Neural cell (in vitro differentiated cells): ENCODE results near the gene WFIKKN2. TPM values are rescaled to one million over a fixed set of nuclear protein-coding genes. Genes with fewer than 3 reads are reported as not detected.

Experiments
- H2AFZ ChIP-seq: fragments of 200-600, 300-800 bp; sonication (generic), shearing (Covaris generic); 2 replicates; pipeline ENCODE4 v1.6.0; 2014; ENCODE audit warnings: low read depth, mild to moderate bottlenecking, antibody characterized with exemption, low read length, moderate library complexity
- H3F3A ChIP-seq: fragments of 200-600 bp; shearing (Covaris generic); 2 replicates; pipeline ENCODE4 v1.6.1; 2016; ENCODE audit warnings: mild to moderate bottlenecking, moderate library complexity, mixed read lengths, antibody characterized with exemption, low read length; ENCODE audit not compliant: insufficient read depth, poor library complexity, severe bottlenecking
- H3K27ac ChIP-seq: fragments of 200-600, 300-800 bp; sonication (generic), shearing (Covaris generic); 2 replicates; pipeline ENCODE4 v1.5.1; 2014; ENCODE audit warnings: mild to moderate bottlenecking, low read length, moderate library complexity
- H3K27me3 ChIP-seq: fragments of 300-800, 200-600 bp; sonication (generic), shearing (Covaris generic); 2 replicates; pipeline ENCODE4 v1.6.0; 2014; ENCODE audit warnings: mild to moderate bottlenecking, low read depth, low read length, moderate library complexity; ENCODE audit not compliant: insufficient read depth
- H3K36me3 ChIP-seq: fragments of 300-800, 200-600 bp; sonication (generic), shearing (Covaris generic); 2 replicates; pipeline ENCODE4 v1.5.1; 2014; ENCODE audit warnings: mild to moderate bottlenecking, antibody characterized with exemption, low read length, moderate library complexity; ENCODE audit not compliant: insufficient read depth
- H3K4me2 ChIP-seq: fragments of 300-800, 200-600 bp; sonication (generic), shearing (Covaris generic); 2 replicates; pipeline ENCODE4 v1.6.0; 2014; ENCODE audit warnings: mild to moderate bottlenecking, low read length
- H3K4me3 ChIP-seq: fragments of 300-800, 200-600 bp; sonication (generic), shearing (Covaris generic); 2 replicates; pipeline ENCODE4 v1.5.1; 2014; ENCODE audit warnings: mild to moderate bottlenecking, low read length, moderate library complexity
- H3K79me2 ChIP-seq: fragments of 200-600 bp; shearing (Covaris generic); replicated peaks from 2 replicates; pipeline ENCODE4 v1.6.0; 2014; ENCODE audit warnings: mild to moderate bottlenecking, low read length, moderate library complexity; ENCODE audit not compliant: insufficient read depth
- H3K9ac ChIP-seq: fragments of 300-800, 200-600 bp; sonication (generic), shearing (Covaris generic); 2 replicates; pipeline ENCODE4 v1.6.1; 2016; ENCODE audit warnings: mild to moderate bottlenecking, low read length, mixed read lengths
- H3K9me2 ChIP-seq: fragments of 200-600 bp; shearing (Covaris generic); 2 replicates; pipeline ENCODE4 v1.6.1; 2016; ENCODE audit warnings: mild to moderate bottlenecking, low read length, mixed read lengths; ENCODE audit not compliant: insufficient read depth
- H3K9me3 ChIP-seq: fragments of 200-600, 300-800 bp; sonication (generic), shearing (Covaris generic); 2 replicates; pipeline ENCODE4 v1.6.1; 2016; ENCODE audit warnings: mild to moderate bottlenecking, mixed run types, low read length, moderate library complexity, mixed read lengths
- H4K20me1 ChIP-seq: fragments of 200-600 bp; shearing (Covaris generic); 2 replicates; pipeline ENCODE4 v1.6.1; 2016; ENCODE audit warnings: mild to moderate bottlenecking, mixed run types; ENCODE audit not compliant: insufficient read depth
- EP300 ChIP-seq: fragments of 450-650 bp; conservative IDR thresholded peaks from 2 replicates; pipeline ENCODE4 v1.6.1; 2014; ENCODE audit warnings: antibody characterized with exemption, mild to moderate bottlenecking, moderate library complexity; ENCODE audit not compliant: poor library complexity, severe bottlenecking
- EZH2 ChIP-seq: fragments of 200-600, 300-800 bp; shearing (Covaris generic), sonication (generic); IDR thresholded peaks from 2 replicates; pipeline ENCODE4 v1.6.1; 2014; ENCODE audit warnings: antibody characterized with exemption, low read length, borderline replicate concordance, mild to moderate bottlenecking; ENCODE audit not compliant: insufficient read depth, poor library complexity, severe bottlenecking
- MXI1 ChIP-seq: fragments of 450-650 bp; conservative IDR thresholded peaks from 2 replicates; pipeline ENCODE4 v1.6.1; 2014; ENCODE audit warnings: antibody characterized with exemption, mild to moderate bottlenecking; ENCODE audit not compliant: poor library complexity, severe bottlenecking
- POLR2AphosphoS5 ChIP-seq: IDR thresholded peaks from 2 replicates; pipeline ENCODE4 v1.6.1; 2012
- RAD21 ChIP-seq: fragments of 450-650 bp; conservative IDR thresholded peaks from 2 replicates; pipeline ENCODE4 v1.6.1; 2014; ENCODE audit warnings: antibody characterized with exemption, mild to moderate bottlenecking, moderate library complexity
- SMC3 ChIP-seq: fragments of 450-650 bp; conservative IDR thresholded peaks from 2 replicates; pipeline ENCODE4 v1.6.1; 2014; ENCODE audit warnings: antibody characterized with exemption, mild to moderate bottlenecking, moderate library complexity; ENCODE audit not compliant: poor library complexity
- TAF1 ChIP-seq: IDR thresholded peaks from 2 replicates; pipeline ENCODE4 v1.6.1; 2012; ENCODE audit warnings: low read depth
- polyA plus RNA-seq: library from polyadenylated mRNA; depleted of rRNA; stranded (reverse); fragments of >200 nt; gene quantifications from 2 replicates; pipeline ENCODE4 v1.2.3, GENCODE V29; 2014
- TF ChIP-seq, protein P1 (sequence below): fragments of 450-650 bp; IDR thresholded peaks from 2 replicates; pipeline ENCODE4 v1.5.1; 2014; ENCODE audit warnings: antibody characterized with exemption, mild to moderate bottlenecking, moderate library complexity; ENCODE audit not compliant: poor library complexity, severe bottlenecking
- TF ChIP-seq, protein P2 (sequence below): IDR thresholded peaks from 2 replicates; pipeline ENCODE4 v1.6.1; 2012; ENCODE audit warnings: borderline replicate concordance

The WFIKKN2 gene
- polyA plus RNA-seq, 1 donor from 2014 or later = not detected

DNA sequence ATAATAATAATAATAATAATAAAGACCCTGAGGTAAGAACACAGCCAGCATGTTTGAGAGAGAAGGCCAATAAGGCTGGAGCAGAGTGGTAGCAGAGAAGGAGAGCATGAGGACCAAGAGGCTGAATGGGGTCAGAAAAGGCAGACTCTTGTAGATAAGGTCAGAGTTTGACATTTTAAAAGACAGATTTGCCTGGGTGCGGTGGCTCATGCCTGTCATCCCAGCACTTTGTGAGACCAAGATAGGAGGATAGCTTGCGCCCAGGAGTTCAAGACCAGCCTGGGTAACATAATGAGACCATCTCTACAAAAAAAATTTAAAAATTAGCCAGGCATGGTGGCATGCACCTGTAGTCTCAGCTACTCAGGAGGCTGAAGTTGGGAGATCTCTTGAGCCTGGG lies 11.0 kb upstream of the WFIKKN2 start:
- H3K9me3 ChIP-seq = no peaks in the 10 kb centered on the region
- no peak overlapping the region for H3K4me2 ChIP-seq
- no peaks in the 10 kb centered on the region for H3K79me2 ChIP-seq
- no peak overlapping the region for H3K4me3 ChIP-seq
- H3K36me3 ChIP-seq = no peaks in the 10 kb centered on the region
- H4K20me1 ChIP-seq = no peaks in the 10 kb centered on the region
- H3F3A ChIP-seq = no peaks in the 10 kb centered on the region
- no peaks in the 10 kb centered on the region for H3K9me2 ChIP-seq
- no peak overlapping the region for H3K27ac ChIP-seq
- no peak overlapping the region for H3K9ac ChIP-seq
- TF ChIP-seq POLR2AphosphoS5 = no peak
- no peak overlapping the region for H2AFZ ChIP-seq
- H3K27me3 ChIP-seq = no peaks in the 10 kb centered on the region

DNA sequence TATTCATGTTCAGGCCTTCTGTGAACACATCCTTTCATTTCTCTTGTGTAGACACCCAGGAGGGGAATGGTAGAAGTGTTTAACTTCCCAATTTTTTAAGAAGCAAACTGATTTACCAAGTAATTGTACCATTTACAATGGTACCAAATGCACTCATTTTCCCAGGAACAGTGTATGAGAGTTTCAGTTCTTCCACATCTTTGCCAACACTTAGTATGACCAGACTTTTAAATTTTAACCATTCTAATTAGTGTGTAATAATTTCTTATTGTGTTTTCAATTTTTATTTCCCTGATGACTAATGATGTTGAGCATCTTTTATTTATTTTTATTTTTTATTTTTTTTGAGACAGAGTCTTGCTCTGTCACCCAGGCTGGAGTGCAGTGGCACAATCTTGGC lies 10.2 kb upstream of the WFIKKN2 start:
- Histone ChIP-seq H3K9me3 (no peaks in the 10 kb centered on the region), H3K79me2 (no peaks in the 10 kb centered on the region), H4K20me1 (no peaks in the 10 kb centered on the region), H3K4me3 (no peak overlapping the region), H3K27me3 (no peaks in the 10 kb centered on the region), H2AFZ (no peak overlapping the region), H3F3A (no peaks in the 10 kb centered on the region), H3K4me2 (no peak overlapping the region), H3K36me3 (no peaks in the 10 kb centered on the region), H3K27ac (no peak overlapping the region), H3K9ac (no peak overlapping the region), H3K9me2 (no peaks in the 10 kb centered on the region)
- TF ChIP-seq POLR2AphosphoS5 (no peak), SMC3 (no peak), RAD21 (no peak), TAF1 (no peak), EP300 (no peak), EZH2 (no peak), MXI1 (no peak)
- TF ChIP-seq, protein P1, sequence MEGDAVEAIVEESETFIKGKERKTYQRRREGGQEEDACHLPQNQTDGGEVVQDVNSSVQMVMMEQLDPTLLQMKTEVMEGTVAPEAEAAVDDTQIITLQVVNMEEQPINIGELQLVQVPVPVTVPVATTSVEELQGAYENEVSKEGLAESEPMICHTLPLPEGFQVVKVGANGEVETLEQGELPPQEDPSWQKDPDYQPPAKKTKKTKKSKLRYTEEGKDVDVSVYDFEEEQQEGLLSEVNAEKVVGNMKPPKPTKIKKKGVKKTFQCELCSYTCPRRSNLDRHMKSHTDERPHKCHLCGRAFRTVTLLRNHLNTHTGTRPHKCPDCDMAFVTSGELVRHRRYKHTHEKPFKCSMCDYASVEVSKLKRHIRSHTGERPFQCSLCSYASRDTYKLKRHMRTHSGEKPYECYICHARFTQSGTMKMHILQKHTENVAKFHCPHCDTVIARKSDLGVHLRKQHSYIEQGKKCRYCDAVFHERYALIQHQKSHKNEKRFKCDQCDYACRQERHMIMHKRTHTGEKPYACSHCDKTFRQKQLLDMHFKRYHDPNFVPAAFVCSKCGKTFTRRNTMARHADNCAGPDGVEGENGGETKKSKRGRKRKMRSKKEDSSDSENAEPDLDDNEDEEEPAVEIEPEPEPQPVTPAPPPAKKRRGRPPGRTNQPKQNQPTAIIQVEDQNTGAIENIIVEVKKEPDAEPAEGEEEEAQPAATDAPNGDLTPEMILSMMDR = no peak
- TF ChIP-seq, protein P2, sequence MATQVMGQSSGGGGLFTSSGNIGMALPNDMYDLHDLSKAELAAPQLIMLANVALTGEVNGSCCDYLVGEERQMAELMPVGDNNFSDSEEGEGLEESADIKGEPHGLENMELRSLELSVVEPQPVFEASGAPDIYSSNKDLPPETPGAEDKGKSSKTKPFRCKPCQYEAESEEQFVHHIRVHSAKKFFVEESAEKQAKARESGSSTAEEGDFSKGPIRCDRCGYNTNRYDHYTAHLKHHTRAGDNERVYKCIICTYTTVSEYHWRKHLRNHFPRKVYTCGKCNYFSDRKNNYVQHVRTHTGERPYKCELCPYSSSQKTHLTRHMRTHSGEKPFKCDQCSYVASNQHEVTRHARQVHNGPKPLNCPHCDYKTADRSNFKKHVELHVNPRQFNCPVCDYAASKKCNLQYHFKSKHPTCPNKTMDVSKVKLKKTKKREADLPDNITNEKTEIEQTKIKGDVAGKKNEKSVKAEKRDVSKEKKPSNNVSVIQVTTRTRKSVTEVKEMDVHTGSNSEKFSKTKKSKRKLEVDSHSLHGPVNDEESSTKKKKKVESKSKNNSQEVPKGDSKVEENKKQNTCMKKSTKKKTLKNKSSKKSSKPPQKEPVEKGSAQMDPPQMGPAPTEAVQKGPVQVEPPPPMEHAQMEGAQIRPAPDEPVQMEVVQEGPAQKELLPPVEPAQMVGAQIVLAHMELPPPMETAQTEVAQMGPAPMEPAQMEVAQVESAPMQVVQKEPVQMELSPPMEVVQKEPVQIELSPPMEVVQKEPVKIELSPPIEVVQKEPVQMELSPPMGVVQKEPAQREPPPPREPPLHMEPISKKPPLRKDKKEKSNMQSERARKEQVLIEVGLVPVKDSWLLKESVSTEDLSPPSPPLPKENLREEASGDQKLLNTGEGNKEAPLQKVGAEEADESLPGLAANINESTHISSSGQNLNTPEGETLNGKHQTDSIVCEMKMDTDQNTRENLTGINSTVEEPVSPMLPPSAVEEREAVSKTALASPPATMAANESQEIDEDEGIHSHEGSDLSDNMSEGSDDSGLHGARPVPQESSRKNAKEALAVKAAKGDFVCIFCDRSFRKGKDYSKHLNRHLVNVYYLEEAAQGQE = no peak
